AG04450 (cell line): Measurements from ENCODE around the gene SOBP. TPM values are rescaled to one million over a fixed set of nuclear protein-coding genes. Genes with fewer than 3 reads are reported as not detected.

Experiments
- CTCF ChIA-PET: fragments of 300-600, 350-600 bp; formaldehyde crosslinking; extraction: SDS; loops from one replicate; lab custom pipeline; 2022; ENCODE audit warnings: antibody characterized with exemption, inconsistent platforms; lab: Charles Lee
- POLR2A ChIA-PET: fragments of 350-600 bp; formaldehyde crosslinking; extraction: SDS; loops from one replicate; lab custom pipeline; 2021; ENCODE audit warnings: antibody characterized with exemption, inconsistent platforms; lab: Yijun Ruan, JAX
- DNase-seq: peaks from one replicate; pipeline ENCODE4 v3.0.0-alpha.2; 2011; ENCODE audit warnings: low read depth, low spot score
- H3K27ac ChIP-seq: one replicate; pipeline ENCODE4 v1.5.1; 2012; ENCODE audit warnings: low read depth, low read length, control low read depth
- H3K27me3 ChIP-seq: one replicate; pipeline ENCODE4 v1.6.0; 2012; ENCODE audit warnings: low read length; ENCODE audit not compliant: control insufficient read depth, insufficient read depth
- H3K4me3 ChIP-seq: 2 replicates; pipeline ENCODE4 v1.5.1; 2011; ENCODE audit warnings: mild to moderate bottlenecking, low read depth, low read length, control low read depth
- H3K9me3 ChIP-seq: 2 replicates; pipeline ENCODE4 v1.5.1; 2012; ENCODE audit warnings: low read length; ENCODE audit not compliant: control insufficient read depth, insufficient read depth
- polyA plus RNA-seq: library from polyadenylated mRNA; depleted of rRNA; stranded (reverse); fragments of >200 nt; gene quantifications from 2 replicates; pipeline ENCODE4 v1.2.3, GENCODE V29; 2011
- TF ChIP-seq, protein P1 (sequence below): IDR thresholded peaks from 2 replicates; pipeline ENCODE4 v1.5.1; 2011; ENCODE audit warnings: low read depth, low read length, control low read depth, inconsistent platforms

SOBP gene
- polyA plus RNA-seq, 1 experiment: 0.76 TPM

DNA sequence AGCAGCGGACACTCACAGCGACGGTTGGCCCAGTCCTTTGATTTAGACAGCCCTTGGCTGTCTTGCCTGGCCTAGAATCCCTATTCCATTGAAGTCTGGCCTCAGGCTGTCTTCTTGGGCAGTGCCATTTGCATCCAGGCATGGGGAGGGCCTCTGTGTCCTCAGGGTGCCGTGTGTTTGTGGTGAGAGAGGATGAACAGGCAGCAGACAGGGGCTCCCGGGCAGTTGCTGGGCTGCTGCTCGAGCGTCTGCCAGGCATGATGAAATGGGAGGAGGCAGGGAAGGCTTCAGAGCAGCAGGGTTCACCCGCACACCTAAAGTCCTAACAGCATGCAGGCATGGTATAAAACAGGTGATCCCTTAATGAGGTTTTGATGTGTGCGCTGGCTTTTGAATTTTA lies 126.9 kb downstream of the SOBP start:
- H3K27me3 ChIP-seq: no peaks in the 10 kb centered on the region
- H3K4me3 ChIP-seq: no peak overlapping the region
- H3K27ac ChIP-seq: no peak overlapping the region
- no peaks in the 10 kb centered on the region for H3K9me3 ChIP-seq
- ChIA-PET POLR2A (no interaction called here), CTCF (no interaction called here)
- TF ChIP-seq, protein P1, sequence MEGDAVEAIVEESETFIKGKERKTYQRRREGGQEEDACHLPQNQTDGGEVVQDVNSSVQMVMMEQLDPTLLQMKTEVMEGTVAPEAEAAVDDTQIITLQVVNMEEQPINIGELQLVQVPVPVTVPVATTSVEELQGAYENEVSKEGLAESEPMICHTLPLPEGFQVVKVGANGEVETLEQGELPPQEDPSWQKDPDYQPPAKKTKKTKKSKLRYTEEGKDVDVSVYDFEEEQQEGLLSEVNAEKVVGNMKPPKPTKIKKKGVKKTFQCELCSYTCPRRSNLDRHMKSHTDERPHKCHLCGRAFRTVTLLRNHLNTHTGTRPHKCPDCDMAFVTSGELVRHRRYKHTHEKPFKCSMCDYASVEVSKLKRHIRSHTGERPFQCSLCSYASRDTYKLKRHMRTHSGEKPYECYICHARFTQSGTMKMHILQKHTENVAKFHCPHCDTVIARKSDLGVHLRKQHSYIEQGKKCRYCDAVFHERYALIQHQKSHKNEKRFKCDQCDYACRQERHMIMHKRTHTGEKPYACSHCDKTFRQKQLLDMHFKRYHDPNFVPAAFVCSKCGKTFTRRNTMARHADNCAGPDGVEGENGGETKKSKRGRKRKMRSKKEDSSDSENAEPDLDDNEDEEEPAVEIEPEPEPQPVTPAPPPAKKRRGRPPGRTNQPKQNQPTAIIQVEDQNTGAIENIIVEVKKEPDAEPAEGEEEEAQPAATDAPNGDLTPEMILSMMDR: no peak
- no peak for DNase-seq

DNA sequence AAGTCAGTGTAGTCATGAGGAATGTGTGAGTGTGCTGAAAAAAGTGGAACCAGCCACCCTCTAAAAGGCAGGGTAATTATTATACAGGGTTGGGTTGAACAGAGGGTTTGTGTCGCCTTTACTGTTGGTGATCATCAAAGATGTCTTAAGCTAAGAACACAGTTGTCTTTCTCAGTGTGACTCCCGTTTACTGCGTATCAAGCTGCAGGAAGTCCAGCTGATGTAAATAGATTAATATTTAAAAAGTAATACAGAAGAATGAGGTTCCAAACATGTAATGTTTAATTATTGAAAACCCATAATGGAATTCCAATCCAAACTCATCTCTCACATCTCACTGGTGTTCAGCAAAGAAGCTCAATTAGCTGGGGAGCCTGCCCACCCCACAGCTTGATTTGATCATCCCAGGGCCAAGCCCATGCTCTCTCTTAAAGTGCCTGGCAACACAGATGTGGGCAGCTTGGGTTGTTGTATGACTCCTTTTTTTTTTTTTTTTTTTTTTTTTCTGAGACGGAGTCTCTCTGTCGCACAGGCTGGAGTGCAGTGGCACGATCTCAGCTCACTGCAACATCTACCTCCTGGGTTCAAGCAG lies 127.5 kb downstream of the SOBP start:
- DNase-seq: no peak
- H3K9me3 ChIP-seq: no peaks in the 10 kb centered on the region
- no peak overlapping the region for H3K4me3 ChIP-seq
- H3K27ac ChIP-seq: no peak overlapping the region
- no peaks in the 10 kb centered on the region for H3K27me3 ChIP-seq
- CTCF ChIA-PET: no interaction called here
- TF ChIP-seq, protein P1: no peak
- POLR2A ChIA-PET: interaction anchor here (0.6 kb wide), 1 partner anchor 81 kb away, joined by 3 read pairs; no protein-coding TSS in a partner anchor

DNA sequence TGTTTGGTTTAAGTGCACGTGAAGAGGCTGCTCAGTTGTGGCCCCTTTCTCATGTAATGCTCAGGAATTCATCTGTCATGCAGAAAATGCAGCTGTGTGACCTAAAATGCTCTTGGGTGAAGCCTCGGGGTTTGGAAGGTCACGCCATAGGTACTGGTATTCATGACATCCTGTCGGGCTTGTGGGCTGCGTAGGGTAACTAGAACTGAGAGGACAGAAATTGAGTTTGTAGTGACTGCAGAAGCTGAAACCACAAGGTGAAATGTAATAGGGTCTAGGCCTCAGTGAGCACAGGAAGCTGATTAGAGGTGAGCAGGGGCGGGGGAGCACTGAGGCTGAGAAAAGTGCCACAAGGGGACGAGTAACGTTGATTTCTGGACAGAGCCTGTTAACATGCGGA lies 128.8 kb downstream of the SOBP start:
- POLR2A ChIA-PET: no interaction called here
- no peak overlapping the region for H3K27ac ChIP-seq
- CTCF ChIA-PET: no interaction called here
- no peak overlapping the region for H3K4me3 ChIP-seq
- no peaks in the 10 kb centered on the region for H3K27me3 ChIP-seq
- TF ChIP-seq, protein P1: no peak
- no peak for DNase-seq
- no peaks in the 10 kb centered on the region for H3K9me3 ChIP-seq

DNA sequence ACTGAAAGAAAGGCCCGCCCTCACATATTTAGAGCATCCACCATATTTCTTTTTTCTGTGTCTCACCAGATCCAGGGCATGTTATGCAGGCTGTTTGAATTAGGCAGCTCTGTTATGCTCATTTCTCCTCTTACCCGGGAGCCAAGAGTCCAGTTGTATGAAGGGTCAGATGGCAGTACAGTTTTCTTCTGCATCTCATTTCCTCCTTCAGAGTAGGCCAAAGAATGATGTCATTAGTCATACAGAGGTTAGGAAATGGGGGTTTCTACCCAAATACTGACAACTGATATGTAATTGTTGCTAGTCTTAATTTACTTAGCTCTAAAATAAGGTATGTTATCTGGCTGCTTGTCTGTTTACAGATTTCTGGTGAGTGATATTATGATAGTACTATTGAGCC lies 130.8 kb downstream of the SOBP start:
- TF ChIP-seq, protein P1: no peak
- Histone ChIP-seq H3K4me3 (no peak overlapping the region), H3K27me3 (peaks cover 2% of the 10 kb centered on the region), H3K27ac (no peak overlapping the region), H3K9me3 (no peaks in the 10 kb centered on the region)
- no peak for DNase-seq
- POLR2A ChIA-PET: no interaction called here
- CTCF ChIA-PET: interaction anchor here (1.3 kb wide), 1 partner anchor 303 kb away, joined by 4 read pairs; no protein-coding TSS in a partner anchor

DNA sequence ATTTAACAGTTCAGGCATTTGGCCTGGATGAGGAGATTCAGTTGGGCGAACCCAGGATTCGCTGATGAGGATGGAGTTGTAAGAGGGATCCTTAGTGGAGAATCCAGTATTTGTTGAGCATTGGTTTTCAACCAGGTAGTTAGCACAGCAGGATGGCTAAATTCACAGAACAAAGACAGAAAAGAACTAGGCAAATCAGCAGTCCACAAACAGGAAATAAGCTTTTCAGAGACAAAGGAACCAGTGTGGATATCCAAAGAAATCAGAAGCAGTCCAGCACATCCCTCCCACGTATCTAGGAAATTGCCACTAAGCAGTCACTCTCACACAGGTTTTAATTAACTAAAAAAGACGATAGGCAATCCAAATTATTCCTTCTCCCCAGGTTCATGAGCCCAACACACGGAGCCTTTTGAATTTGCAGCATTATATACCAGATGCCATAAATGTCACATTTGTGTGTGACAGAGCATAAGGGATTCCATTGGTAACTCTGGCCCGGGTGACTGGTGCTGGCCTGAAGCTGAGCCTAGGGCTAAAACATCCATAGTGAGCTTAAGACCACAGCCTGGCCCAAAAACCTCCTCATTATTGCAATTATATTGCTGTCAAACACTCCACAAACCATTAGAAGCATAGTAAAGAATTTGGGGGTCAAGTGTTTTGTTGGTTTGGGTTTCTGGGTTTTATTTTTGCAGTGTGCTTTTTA lies 131.5 kb downstream of the SOBP start:
- Histone ChIP-seq H3K9me3 (no peaks in the 10 kb centered on the region), H3K27ac (no peak overlapping the region), H3K27me3 (peaks cover 2% of the 10 kb centered on the region), H3K4me3 (no peak overlapping the region)
- DNase-seq: no peak
- POLR2A ChIA-PET: no interaction called here
- CTCF ChIA-PET: interaction anchor here (1.3 kb wide), 1 partner anchor 303 kb away, joined by 4 read pairs; no protein-coding TSS in a partner anchor
- TF ChIP-seq, protein P1: no peak
